Measurements from ENCODE around the gene APBA1. TPM values are rescaled to one million over a fixed set of nuclear protein-coding genes. Genes with fewer than 3 reads are reported as not detected.

The APBA1 gene
- total RNA-seq, 4 donors from 2014 or later, result 4.3 to 11.8 (median 8.4) TPM

- no peak for TF ChIP-seq CTCF (IDR thresholded peaks at IDR 0.05)
- ATAC-seq (ENCODE audit: low FRiP score) (no peak), DNase-seq (ENCODE audit: low spot score) (no peak)
These were observed 56.3 kb downstream of the APBA1 start for GRCh38 chr9:69615880-69616279.

GRCh38 chr9:69611221-69611620 is 61.0 kb downstream of the APBA1 start:
- no peak for TF ChIP-seq CTCF (IDR thresholded peaks at IDR 0.05)
- ATAC-seq (ENCODE audit: low FRiP score) (no peak), DNase-seq (ENCODE audit: low spot score) (no peak)

DNA sequence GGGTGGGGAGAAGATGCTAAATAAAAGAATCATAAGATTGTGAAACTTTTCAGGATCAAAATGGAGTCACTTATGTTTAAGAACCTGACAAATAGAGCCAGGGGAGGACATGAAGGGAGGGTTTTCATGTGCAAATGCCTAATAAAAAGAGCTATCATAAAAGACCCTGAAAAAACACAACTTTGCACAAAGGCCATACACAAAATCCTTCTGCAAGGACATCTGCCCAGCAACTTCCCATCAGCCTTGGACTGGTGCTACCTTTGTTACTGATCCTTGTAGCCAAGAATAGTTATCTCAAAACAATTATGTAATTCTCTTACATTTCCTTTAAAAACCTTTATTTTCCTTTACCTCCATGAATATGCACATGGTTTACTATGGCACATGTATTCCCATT is 63.0 kb downstream of the APBA1 start:
- TF ChIP-seq CTCF (IDR thresholded peaks at IDR 0.05), result no peak
- DNase-seq (ENCODE audit: low spot score), result no peak
- no peak for ATAC-seq (ENCODE audit: low FRiP score)

- DNase-seq (ENCODE audit: low spot score) (no peak), ATAC-seq (ENCODE audit: low FRiP score) (no peak)
- TF ChIP-seq CTCF (IDR thresholded peaks at IDR 0.05), result no peak
These were observed 66.1 kb downstream of the APBA1 start for GRCh38 chr9:69606089-69606488.

GRCh38 chr9:69605406-69605805 is 66.8 kb downstream of the APBA1 start:
- ATAC-seq (ENCODE audit: low FRiP score) (no peak), DNase-seq (ENCODE audit: low spot score) (no peak)
- no peak for TF ChIP-seq CTCF (IDR thresholded peaks at IDR 0.05)

DNA sequence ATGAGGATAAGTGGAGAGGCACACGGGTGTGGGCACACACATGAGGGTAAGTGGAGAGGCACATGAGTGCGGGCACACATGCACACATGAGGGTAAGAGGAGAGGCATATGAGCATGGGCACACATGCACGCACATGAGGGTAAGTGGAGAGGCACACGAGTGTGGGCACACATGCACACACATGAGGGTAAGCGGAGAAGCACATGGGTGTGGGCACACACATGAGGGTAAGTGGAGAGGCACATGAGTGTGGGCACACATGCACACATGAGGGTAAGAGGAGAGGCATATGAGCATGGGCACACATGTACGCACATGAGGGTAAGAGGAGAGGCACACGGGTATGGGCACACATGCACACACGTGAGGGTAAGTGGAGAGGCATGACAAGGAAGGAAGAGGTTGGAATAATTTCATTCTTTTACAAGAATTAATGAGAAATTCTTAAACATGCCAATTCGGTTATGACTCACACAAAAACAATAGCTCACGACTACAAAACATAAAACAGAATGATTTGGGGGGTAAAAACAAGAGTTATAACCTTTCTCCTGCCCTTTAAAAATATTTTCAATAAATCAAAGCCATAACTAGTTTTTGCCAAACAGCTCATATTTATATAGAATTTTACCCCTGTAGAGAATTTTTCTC is 67.5 kb downstream of the APBA1 start:
- TF ChIP-seq CTCF (IDR thresholded peaks at IDR 0.05), result no peak
- DNase-seq (ENCODE audit: low spot score), result no peak
- no peak for ATAC-seq (ENCODE audit: low FRiP score)

GRCh38 chr9:69603656-69604055 is 68.5 kb downstream of the APBA1 start:
- no peak for ATAC-seq (ENCODE audit: low FRiP score)
- TF ChIP-seq CTCF (IDR thresholded peaks at IDR 0.05), result no peak
- no peak for DNase-seq (ENCODE audit: low spot score)

Measured in omental fat pad (tissue), 4 donors.